Right renal pelvis (tissue), 4 donors: ENCODE measurements around the gene CYP26C1. TPM values are rescaled to one million over a fixed set of nuclear protein-coding genes. Genes with fewer than 3 reads are reported as not detected.

Source experiments
- DNase-seq, 4 donors: peaks; one replicate each; pipeline ENCODE4 v3.0.0-alpha.2; 2013; ENCODE audit warnings: low read depth in 4 of 4, low spot score in 3 of 4, missing footprints in 1 of 4
- polyA plus RNA-seq, 4 donors: library from polyadenylated mRNA; unstranded; fragments of 120-200 nt; gene quantifications; one replicate each; pipeline ENCODE4 v1.2.1, GENCODE V29; 2013; ENCODE audit not compliant: insufficient read length in 4 of 4

The CYP26C1 gene
- polyA plus RNA-seq, 4 donors: 0.04 to 0.10 (median 0.05) TPM; not detected in 1

DNA sequence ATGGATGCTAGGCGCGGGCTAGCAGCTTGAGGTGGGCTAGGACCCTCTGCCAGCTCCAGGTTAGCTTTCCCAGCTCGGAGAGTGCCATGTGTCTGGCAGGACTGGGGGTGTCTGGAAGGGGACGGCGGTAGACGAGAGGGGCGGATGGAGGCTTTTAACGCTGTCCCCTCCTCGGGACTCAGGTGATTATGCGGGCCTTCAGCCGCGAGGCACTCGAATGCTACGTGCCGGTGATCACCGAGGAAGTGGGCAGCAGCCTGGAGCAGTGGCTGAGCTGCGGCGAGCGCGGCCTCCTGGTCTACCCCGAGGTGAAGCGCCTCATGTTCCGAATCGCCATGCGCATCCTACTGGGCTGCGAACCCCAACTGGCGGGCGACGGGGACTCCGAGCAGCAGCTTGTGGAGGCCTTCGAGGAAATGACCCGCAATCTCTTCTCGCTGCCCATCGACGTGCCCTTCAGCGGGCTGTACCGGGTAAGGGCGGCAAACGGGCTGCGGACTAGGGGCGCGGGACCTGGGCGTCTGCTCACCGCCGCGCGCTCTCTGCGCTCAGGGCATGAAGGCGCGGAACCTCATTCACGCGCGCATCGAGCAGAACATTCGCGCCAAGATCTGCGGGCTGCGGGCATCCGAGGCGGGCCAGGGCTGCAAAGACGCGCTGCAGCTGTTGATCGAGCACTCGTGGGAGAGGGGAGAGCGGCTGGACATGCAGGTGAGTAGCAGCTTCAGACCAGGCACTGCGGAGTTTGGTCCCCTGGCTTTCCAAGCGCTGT lies 14.2 kb downstream of the CYP26C1 start:
- no peak for DNase-seq

DNA sequence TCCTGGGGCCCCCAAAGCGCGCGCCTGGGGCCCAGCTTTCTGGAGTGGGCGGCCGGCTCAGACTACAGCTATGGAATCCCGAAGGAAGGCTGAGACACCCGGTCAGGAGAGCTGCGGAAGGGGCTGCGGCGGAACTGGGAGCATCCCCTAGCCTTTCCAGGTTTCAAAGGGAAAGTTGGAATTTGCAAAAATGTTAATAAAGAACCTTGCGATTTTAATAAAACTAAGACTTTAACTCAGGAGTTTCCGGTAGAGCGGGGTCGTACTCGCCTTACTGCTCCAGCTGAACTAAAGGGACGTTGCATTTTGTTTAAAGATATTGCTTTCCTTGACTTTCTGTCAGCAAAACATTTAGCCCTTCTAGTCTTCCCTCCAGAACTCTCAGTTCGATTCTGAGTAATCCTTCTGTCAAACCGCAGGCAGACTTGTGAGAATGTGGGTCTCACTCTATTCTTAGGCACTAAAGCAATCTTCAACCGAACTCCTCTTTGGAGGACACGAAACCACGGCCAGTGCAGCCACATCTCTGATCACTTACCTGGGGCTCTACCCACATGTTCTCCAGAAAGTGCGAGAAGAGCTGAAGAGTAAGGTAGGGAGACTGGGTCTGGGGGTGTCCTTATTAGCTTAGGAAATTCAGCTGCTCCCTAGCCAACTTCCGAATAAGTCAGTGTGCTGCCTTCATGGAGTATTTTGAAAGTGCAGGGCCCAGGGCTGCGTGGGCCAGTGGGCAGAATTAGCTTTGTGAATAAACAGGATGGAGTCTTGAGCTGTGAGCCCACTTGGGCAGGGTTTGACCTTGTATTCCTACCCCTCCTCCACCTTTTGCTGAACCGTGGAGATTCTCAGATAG lies 15.0 kb downstream of the CYP26C1 start:
- no peak for DNase-seq

- DNase-seq: no peak
These were observed 16.3 kb downstream of the CYP26C1 start for GRCh38 chr10:93076871-93077270.

DNA sequence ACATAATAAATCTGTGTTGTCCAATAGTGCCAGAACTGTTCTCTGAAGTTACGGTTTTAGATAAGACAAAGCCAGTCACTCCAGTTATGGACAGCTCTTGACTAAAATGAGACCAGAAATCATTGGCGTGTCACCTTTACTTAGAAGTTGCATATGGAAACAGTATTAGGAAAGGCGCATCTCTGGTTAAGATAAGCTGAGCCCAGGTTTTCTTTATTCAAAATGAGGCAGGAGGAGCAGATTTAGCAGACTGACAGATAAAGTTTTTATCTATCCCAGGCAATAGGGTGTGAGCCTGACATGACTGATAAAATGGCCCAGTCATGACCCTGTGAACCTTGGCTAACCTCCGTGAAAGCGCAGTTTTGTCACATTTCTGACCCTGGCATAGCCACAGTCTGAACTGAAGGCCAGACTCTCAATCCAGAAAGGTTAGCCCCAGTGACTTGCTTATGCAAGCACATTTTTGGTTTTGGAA lies 17.3 kb downstream of the CYP26C1 start:
- no peak for DNase-seq

- no peak for DNase-seq
These were observed 19.2 kb downstream of the CYP26C1 start for GRCh38 chr10:93079663-93080349.

- DNase-seq: no peak
These were observed 19.9 kb downstream of the CYP26C1 start for GRCh38 chr10:93080350-93081046.

DNA sequence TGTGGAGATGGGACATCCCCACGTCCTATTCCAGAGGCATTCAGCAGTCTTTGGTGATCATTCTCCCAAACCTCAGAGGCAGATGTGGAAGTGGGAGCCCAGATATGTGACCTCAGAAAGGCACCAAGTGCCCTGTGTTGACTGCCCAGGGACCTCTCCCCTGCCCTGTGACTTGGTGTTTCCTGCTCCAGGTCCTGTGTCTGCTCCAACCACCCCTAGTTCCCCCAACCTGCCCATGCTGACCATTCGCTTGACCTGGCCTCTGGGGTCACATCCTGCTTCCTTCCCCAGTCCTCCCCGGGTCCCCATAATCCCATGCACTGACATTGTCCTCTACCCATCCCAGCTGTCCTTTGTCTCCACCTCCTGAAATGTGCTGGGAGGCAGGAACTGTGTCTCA lies 20.7 kb downstream of the CYP26C1 start:
- DNase-seq: no peak

DNA sequence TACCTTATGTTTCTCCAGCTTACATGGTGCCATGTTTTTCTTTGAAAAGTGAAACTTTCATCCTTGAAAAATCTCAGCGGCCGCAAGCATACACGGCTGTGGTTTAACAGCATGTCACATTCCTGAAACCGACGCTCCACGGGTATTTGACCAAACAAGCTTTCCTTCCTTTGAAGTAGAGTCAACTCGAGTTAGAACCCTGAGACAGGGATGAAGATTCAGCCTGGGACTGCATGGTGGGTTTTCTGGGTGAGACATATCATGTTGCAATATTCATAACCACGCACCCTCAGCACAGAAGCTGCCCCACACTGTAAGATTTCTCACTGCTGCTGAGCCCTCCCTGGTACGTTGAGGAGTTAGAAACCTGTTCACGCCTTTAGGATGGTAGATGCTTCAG lies 21.2 kb downstream of the CYP26C1 start:
- no peak for DNase-seq

GRCh38 chr10:93083743-93084539 lies 23.3 kb downstream of the CYP26C1 start:
- no peak for DNase-seq

DNA sequence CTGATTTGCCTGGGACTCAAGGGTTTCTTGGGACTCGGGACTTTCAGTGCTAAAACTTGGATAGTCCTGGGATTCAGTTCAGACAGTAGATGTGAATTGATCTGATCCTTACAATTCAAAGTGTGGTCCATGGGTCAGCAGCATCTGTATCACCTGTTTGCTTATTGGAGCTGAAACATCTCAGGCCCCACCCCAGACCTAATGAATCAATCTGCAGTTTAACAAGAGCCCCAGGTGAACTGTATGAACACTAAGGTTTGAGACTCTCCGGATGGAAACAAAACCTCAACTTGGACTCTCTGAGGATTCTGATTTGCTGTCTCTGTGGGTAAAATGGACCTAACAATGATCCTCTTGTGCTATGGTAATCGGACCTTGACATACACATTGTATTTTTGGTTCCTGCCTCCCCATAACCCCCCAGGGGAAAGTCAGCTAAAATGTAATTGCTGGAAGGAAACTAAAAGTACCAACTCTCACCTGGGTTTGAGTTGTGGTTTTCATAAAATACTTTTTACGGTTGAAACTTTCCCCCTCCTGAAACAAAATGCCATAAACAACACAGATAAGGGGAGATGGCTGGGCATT lies 24.8 kb downstream of the CYP26C1 start:
- DNase-seq: no peak

GRCh38 chr10:93086289-93086688 lies 25.7 kb downstream of the CYP26C1 start:
- DNase-seq: no peak

DNA sequence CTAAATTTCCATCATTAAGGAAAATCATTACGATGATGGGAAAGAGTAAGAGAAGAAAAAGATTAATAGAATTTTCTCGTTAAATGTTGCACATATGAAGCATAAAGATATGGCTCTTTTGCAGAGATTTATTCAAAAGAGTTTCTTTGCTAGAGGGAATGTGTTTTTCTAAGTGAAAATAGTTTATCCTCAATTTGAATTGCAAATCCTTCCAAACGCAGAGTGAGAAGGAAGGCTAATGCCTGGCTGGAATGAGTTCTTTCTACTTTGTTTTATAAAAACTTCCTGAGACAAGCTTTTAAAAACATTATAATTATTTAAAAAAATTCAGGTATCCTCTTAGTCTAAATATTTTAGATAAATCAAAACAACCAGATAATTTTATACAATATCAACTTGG lies 27.2 kb downstream of the CYP26C1 start:
- no peak for DNase-seq

DNA sequence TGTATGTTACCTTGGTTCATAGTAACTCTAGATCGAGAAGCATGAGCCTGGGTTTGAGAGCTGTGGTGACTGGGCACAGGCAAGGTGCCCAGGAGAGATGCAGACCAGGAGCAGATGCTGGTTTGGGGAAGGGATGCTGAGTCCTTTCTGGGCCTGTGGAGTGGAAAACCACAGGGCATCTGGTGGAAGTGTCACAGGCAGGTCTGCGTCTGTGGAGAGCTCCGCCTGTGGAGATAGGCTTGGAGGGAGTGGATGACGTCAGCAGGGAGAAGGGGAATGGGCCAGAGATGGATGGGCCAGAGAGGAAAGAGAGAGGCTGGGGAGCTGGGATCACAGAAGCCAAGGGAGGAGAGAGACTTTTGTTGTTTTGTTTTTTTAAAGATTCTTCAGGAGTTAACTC lies 27.9 kb downstream of the CYP26C1 start:
- no peak for DNase-seq

GRCh38 chr10:93090619-93091018 lies 30.0 kb downstream of the CYP26C1 start:
- DNase-seq: no peak

DNA sequence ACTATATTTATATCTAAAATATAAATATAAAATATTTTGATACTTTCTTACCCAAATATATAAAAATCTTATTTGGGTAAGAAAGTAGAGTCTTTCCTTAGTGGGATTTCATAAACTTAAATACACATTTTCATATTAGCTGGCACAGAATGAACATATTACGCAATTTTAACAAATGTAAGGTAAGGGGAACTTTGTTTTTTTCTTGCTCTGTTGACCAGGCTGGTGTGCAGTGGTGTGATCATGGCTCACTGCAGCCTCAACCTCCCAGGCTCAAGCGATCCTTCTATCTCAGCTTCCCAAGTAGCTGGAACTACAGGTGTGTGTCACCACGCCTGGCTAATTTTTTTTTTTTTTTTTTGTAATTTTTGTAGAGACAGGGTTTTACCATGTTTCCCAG lies 31.4 kb downstream of the CYP26C1 start:
- no peak for DNase-seq

- no peak for DNase-seq
These were observed 34.6 kb downstream of the CYP26C1 start for GRCh38 chr10:93095225-93095624.

- no peak for DNase-seq
These were observed 36.3 kb downstream of the CYP26C1 start for GRCh38 chr10:93096901-93097300.

DNA sequence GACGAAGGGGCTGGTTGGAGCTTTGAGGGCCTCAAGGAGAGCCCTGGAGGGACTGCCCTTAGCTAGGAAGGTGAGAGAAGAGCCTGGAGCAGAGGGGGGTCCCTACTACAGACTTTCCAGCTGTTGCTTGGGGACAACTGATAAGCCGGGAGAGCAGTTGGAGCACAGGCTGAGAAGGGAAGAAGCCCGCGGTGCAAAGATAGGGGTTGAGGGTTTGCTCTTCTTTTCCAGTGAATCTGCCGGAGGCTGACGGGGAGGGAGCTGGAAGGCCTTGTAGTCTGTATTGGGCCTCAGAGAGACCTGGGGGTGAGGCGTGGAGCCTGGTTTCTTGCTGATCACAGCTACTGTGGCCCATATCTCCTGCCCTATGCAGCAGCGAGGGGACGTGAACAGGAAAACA lies 36.8 kb downstream of the CYP26C1 start:
- DNase-seq: no peak

- no peak for DNase-seq
These were observed 38.2 kb downstream of the CYP26C1 start for GRCh38 chr10:93098816-93099215.
